SK-N-MC (cell line): ENCODE results near the gene IFT25.

Source experiments
- EZH2 ChIP-seq: fragments of 200-600 bp; sonication (generic); IDR thresholded peaks from one replicate; pipeline ENCODE4 v1.6.1; 2017; ENCODE audit warnings: antibody characterized with exemption
- POLR2AphosphoS5 ChIP-seq: IDR thresholded peaks from 2 replicates; pipeline ENCODE4 v1.6.1; 2012; ENCODE audit warnings: mild to moderate bottlenecking, low read depth, low read length, borderline replicate concordance

GRCh38 chr1:53911442-53911841 is 34.1 kb downstream of the IFT25 start:
- TF ChIP-seq EZH2 = no peak
- TF ChIP-seq POLR2AphosphoS5 = no peak
